Measurements from ENCODE around the gene CYP2A6.
"Not testable (repeated sequence)": the region's sequence is repeated elsewhere in the genome, so short reads cannot be mapped to it uniquely, and the experiment has no call there.

Gene CYP2A6

GRCh38 chr19:40872209-40872608 lies 22.0 kb upstream of the CYP2A6 start:
- DNase-seq (ENCODE audit: low read depth), result no peak
- TF ChIP-seq CTCF (IDR thresholded peaks at IDR 0.05; ENCODE audit: insufficient read depth, low read depth, low read length, missing control alignments), result no peak
- no peak overlapping the region for H3K4me3 ChIP-seq (ENCODE audit: low read length)

- no peak for DNase-seq (ENCODE audit: low read depth)
- no peak for TF ChIP-seq CTCF (IDR thresholded peaks at IDR 0.05; ENCODE audit: insufficient read depth, low read depth, low read length, missing control alignments)
- H3K4me3 ChIP-seq (ENCODE audit: low read length), result no peak overlapping the region
Observed at GRCh38 chr19:40867701-40868100, 17.5 kb upstream of the CYP2A6 start.

GRCh38 chr19:40864739-40865496 lies 14.7 kb upstream of the CYP2A6 start:
- not testable (repeated sequence) for DNase-seq (ENCODE audit: low read depth); H3K4me3 ChIP-seq (ENCODE audit: low read length)

- DNase-seq (ENCODE audit: low read depth), result no peak
- no peak for TF ChIP-seq CTCF (IDR thresholded peaks at IDR 0.05; ENCODE audit: insufficient read depth, low read depth, low read length, missing control alignments)
- no peak overlapping the region for H3K4me3 ChIP-seq (ENCODE audit: low read length)
Observed at GRCh38 chr19:40862785-40863184, 12.5 kb upstream of the CYP2A6 start.

GRCh38 chr19:40862333-40862732 lies 12.1 kb upstream of the CYP2A6 start:
- no peak for TF ChIP-seq CTCF (IDR thresholded peaks at IDR 0.05; ENCODE audit: insufficient read depth, low read depth, low read length, missing control alignments)
- H3K4me3 ChIP-seq (ENCODE audit: low read length), result no peak overlapping the region
- DNase-seq (ENCODE audit: low read depth), result no peak

- H3K4me3 ChIP-seq (ENCODE audit: low read length), result no peak overlapping the region
- DNase-seq (ENCODE audit: low read depth), result no peak
- no peak for TF ChIP-seq CTCF (IDR thresholded peaks at IDR 0.05; ENCODE audit: insufficient read depth, low read depth, low read length, missing control alignments)
Observed at GRCh38 chr19:40858109-40858508, 7.9 kb upstream of the CYP2A6 start.

- not testable (repeated sequence) for DNase-seq (ENCODE audit: low read depth); H3K4me3 ChIP-seq (ENCODE audit: low read length)
Observed at GRCh38 chr19:40852467-40853152, 2.4 kb upstream of the CYP2A6 start.

- DNase-seq (ENCODE audit: low read depth); H3K4me3 ChIP-seq (ENCODE audit: low read length): not testable (repeated sequence)
Observed at GRCh38 chr19:40846722-40847121, 3.5 kb downstream of the CYP2A6 start.

GRCh38 chr19:40843653-40844052 lies 6.6 kb downstream of the CYP2A6 start:
- not testable (repeated sequence) for H3K4me3 ChIP-seq (ENCODE audit: low read length); DNase-seq (ENCODE audit: low read depth)

GRCh38 chr19:40842997-40843652 lies 7.1 kb downstream of the CYP2A6 start:
- not testable (repeated sequence) for H3K4me3 ChIP-seq (ENCODE audit: low read length); DNase-seq (ENCODE audit: low read depth)

GRCh38 chr19:40842012-40842411 lies 8.2 kb downstream of the CYP2A6 start:
- DNase-seq (ENCODE audit: low read depth); H3K4me3 ChIP-seq (ENCODE audit: low read length): not testable (repeated sequence)

GRCh38 chr19:40838477-40838876 lies 11.8 kb downstream of the CYP2A6 start:
- not testable (repeated sequence) for DNase-seq (ENCODE audit: low read depth); H3K4me3 ChIP-seq (ENCODE audit: low read length)

Measured in epithelial cell of esophagus (primary cell).